Activated naive CD8-positive, alpha-beta T cell treated with anti-CD3 and anti-CD28 coated beads, Interleukin-2, amount 10 ng/mL, durations not matched to agents 7 days and 5 days (primary cell): ENCODE measurements around the gene CCDC39. TPM values are rescaled to one million over a fixed set of nuclear protein-coding genes. Genes with fewer than 3 reads are reported as not detected.

Experiments
- ATAC-seq: fragments of 150-1000 bp; cut with Tn5 transposase; one replicate; pipeline ENCODE4 v1.10.0; 2021; ENCODE audit warnings: low read depth, moderate library complexity
- POLR2A ChIA-PET: fragments of 350-600 bp; sonication (Branson Sonifier 250); formaldehyde crosslinking; loops from one replicate; lab custom pipeline; 2021; ENCODE audit warnings: antibody characterized with exemption; lab: Charles Lee
- DNase-seq: peaks from one replicate; pipeline ENCODE4 v3.0.0; 2021
- H3K27ac Mint-ChIP-seq: one replicate; pipeline ENCODE4 v1.8.0; 2022; ENCODE audit warnings: mild to moderate bottlenecking, mixed read lengths
- H3K27me3 Mint-ChIP-seq: one replicate; pipeline ENCODE4 v1.8.0; 2022; ENCODE audit warnings: mild to moderate bottlenecking, moderate library complexity, mixed read lengths
- H3K36me3 Mint-ChIP-seq: one replicate; pipeline ENCODE4 v1.8.0; 2021; ENCODE audit warnings: mild to moderate bottlenecking, mixed read lengths
- H3K4me1 Mint-ChIP-seq: one replicate; pipeline ENCODE4 v1.8.0; 2021; ENCODE audit warnings: mixed read lengths
- H3K4me3 Mint-ChIP-seq: one replicate; pipeline ENCODE4 v1.8.0; 2022; ENCODE audit warnings: mild to moderate bottlenecking, moderate library complexity, mixed read lengths
- H3K9me3 Mint-ChIP-seq: one replicate; pipeline ENCODE4 v1.8.0; 2021; ENCODE audit warnings: mixed read lengths
- total RNA-seq, 2 experiments: library from RNA; stranded (reverse); gene quantifications; one replicate each; pipeline ENCODE4 v1.2.3, GENCODE V29; 2021

The CCDC39 gene
- total RNA-seq, 2 experiments from 2014 or later = not detected

DNA sequence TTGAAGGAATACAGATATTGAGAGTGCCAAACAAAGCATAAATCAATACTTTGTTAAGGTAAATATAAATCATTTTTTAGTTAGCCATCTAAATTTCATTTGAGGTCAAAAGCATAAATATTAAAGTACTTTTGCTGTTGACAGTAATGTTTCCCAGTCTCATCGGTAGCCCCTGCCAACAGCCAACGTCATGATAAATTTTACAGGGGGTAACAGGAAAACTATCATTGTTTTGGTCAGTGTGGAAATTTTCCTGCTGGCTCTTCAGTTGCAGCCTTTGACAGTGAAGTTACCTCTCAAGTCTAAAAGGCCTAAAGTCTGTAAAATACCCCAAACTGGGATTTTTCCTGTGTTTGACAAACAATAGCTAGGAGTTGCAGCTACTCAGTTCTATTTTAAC is 114.6 kb downstream of the CCDC39 start:
- H3K4me3 Mint-ChIP-seq = no peak overlapping the region
- no peak for ATAC-seq
- H3K27ac Mint-ChIP-seq = no peak overlapping the region
- H3K36me3 Mint-ChIP-seq = no peaks in the 10 kb centered on the region
- H3K4me1 Mint-ChIP-seq = no peaks in the 10 kb centered on the region
- no peaks in the 10 kb centered on the region for H3K27me3 Mint-ChIP-seq
- POLR2A ChIA-PET = no interaction called here
- no peak for DNase-seq
- H3K9me3 Mint-ChIP-seq = no peaks in the 10 kb centered on the region

Other genes with a start within 250 kb of the CCDC39 start
- gene TTC14, start 77.3 kb downstream of the CCDC39 start, total RNA-seq = 100 to 1,000 TPM in 1 of 2 experiments, 10 to 100 TPM in 1; 95.3 to 112 TPM
- 100 to 1,000 TPM; 140 TPM for gene FXR1, start 233.2 kb upstream of the CCDC39 start, total RNA-seq